Measurements from ENCODE around the gene PLPP4. TPM values are rescaled to one million over a fixed set of nuclear protein-coding genes. Genes with fewer than 3 reads are reported as not detected.

Gene PLPP4
- total RNA-seq, 4 donors from 2014 or later, result 2.5 TPM; not detected in 3

DNA sequence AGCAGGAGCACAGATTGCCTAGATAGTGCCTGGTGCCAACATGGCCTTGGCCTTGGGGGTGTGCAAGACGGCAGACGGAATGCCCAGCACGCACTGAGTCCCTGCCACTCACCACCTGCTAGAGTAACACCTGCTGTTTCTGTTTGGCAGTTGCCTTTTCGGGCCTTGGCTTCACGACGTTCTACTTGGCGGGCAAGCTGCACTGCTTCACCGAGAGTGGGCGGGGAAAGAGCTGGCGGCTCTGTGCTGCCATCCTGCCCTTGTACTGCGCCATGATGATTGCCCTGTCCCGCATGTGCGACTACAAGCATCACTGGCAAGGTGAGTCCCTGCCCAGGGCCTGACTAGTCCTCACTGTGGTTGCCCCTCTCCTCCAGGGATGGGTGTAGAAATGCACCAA lies 118.0 kb downstream of the PLPP4 start:
- H3K4me3 ChIP-seq, result no peak overlapping the region
- ATAC-seq, result no peak
- H3K9me3 ChIP-seq, result no peaks in the 10 kb centered on the region
- H3K27ac ChIP-seq, result no peak overlapping the region
- no peak for TF ChIP-seq EP300 (IDR thresholded peaks at IDR 0.05)
- TF ChIP-seq CTCF (IDR thresholded peaks at IDR 0.05), result no peak
- TF ChIP-seq POLR2AphosphoS5 (IDR thresholded peaks at IDR 0.05), result no peak
- TF ChIP-seq POLR2A (IDR thresholded peaks at IDR 0.05), result no peak
- H3K27me3 ChIP-seq, result no peaks in the 10 kb centered on the region
- 82 to 100% methylated on average over 2 to 6 of the region's 13 CpGs for WGBS, 2 donors (ENCODE audit: low coverage in 1 of 2)
- no peaks in the 10 kb centered on the region for H3K4me1 ChIP-seq
- no peaks in the 10 kb centered on the region for H3K36me3 ChIP-seq

GRCh38 chr10:120575411-120575810 lies 118.4 kb downstream of the PLPP4 start:
- no peak overlapping the region for H3K4me3 ChIP-seq
- H3K9me3 ChIP-seq, result no peaks in the 10 kb centered on the region
- no peak for ATAC-seq
- WGBS, 2 donors (ENCODE audit: low coverage in 1 of 2), result 80 to 100% methylated on average over 3 of the region's 3 CpGs
- TF ChIP-seq CTCF (IDR thresholded peaks at IDR 0.05), result no peak
- no peak for TF ChIP-seq POLR2AphosphoS5 (IDR thresholded peaks at IDR 0.05)
- TF ChIP-seq EP300 (IDR thresholded peaks at IDR 0.05), result no peak
- no peak for TF ChIP-seq POLR2A (IDR thresholded peaks at IDR 0.05)
- H3K4me1 ChIP-seq, result no peaks in the 10 kb centered on the region
- H3K27ac ChIP-seq, result no peak overlapping the region
- H3K36me3 ChIP-seq, result no peaks in the 10 kb centered on the region
- no peaks in the 10 kb centered on the region for H3K27me3 ChIP-seq

DNA sequence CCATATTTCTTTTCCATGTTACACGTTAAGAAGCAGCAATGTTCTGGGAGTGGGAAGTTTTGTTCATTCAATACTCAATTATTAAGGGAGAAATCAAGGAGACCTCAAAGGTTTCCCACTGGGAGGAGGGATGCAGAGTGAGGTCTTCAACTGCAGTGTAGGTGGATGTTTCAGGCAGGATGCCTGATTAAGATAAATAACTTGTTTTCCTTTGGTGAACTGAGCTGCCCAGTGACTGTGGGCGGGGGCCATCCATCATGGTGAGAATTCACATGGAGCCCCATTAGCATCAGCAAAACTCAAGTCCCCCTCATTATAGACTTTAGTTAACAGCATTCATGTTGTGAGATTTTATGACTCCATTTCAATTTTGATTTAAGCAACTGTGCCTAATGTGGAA lies 121.1 kb downstream of the PLPP4 start:
- no peak for ATAC-seq
- TF ChIP-seq POLR2A (IDR thresholded peaks at IDR 0.05), result no peak
- no peak for TF ChIP-seq POLR2AphosphoS5 (IDR thresholded peaks at IDR 0.05)
- Histone ChIP-seq H3K4me1 (no peaks in the 10 kb centered on the region), H3K4me3 (no peak overlapping the region), H3K27ac (no peak overlapping the region), H3K27me3 (no peaks in the 10 kb centered on the region), H3K36me3 (no peaks in the 10 kb centered on the region), H3K9me3 (no peaks in the 10 kb centered on the region)
- 71% methylated on average over 1 to 2 of the region's 2 CpGs for WGBS, 2 donors (ENCODE audit: low coverage in 1 of 2)

GRCh38 chr10:120578890-120579289 lies 121.9 kb downstream of the PLPP4 start:
- no peak for TF ChIP-seq CTCF (IDR thresholded peaks at IDR 0.05)
- TF ChIP-seq EP300 (IDR thresholded peaks at IDR 0.05), result no peak
- TF ChIP-seq POLR2AphosphoS5 (IDR thresholded peaks at IDR 0.05), result no peak
- no peak for TF ChIP-seq POLR2A (IDR thresholded peaks at IDR 0.05)
- no peaks in the 10 kb centered on the region for H3K27me3 ChIP-seq
- H3K4me1 ChIP-seq, result no peaks in the 10 kb centered on the region
- no peak overlapping the region for H3K4me3 ChIP-seq
- no peaks in the 10 kb centered on the region for H3K36me3 ChIP-seq
- ATAC-seq, result no peak
- H3K27ac ChIP-seq, result no peak overlapping the region
- H3K9me3 ChIP-seq, result no peaks in the 10 kb centered on the region
- 56 to 71% methylated on average over 3 to 4 of the region's 4 CpGs for WGBS, 2 donors (ENCODE audit: low coverage in 1 of 2)

DNA sequence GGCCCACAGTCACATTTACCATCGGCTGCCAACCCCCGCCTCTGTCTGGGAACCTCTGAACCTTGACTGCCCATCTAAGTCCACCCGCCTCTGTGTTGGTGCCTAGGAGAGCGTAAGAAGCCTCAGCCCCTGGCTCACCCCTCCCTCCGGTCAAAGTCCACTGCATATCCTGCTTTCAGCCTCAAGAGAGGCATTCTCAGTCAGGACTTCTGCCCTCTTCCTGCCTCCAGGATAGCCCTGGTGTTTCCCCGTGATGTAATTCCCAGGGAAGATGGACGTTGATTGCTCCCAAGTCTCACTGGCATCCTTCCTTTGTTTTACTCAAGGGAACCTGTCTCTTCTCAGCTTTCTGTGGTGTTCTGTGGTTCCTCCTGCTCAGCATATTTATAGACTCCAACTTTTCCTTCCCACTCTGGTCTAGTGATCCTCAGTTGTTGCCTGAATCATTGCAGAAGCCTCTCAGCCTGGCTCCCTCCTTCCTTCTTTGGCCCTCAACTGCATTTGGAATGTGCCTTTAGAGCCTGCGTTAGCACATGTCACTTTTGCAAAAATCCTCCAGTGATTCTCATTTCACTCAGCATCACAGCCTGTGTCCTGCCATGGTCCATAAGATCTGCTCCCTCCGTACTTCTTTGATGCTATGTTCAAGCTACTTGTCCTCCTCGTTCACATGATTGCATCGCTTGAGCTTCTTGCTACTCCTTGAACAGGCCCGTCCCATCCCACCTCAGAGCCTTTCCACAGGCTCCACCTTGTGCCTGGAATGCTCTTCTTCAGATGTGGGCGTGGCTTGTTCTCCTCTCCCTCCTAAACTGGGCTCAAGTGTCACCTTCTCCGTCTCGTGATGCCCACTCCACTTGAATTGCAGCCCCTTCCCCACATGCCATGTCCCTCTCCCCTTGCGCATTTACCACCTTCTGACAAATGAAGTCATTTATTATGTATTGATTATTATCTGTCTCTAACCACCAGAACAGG lies 124.2 kb downstream of the PLPP4 start:
- no peaks in the 10 kb centered on the region for H3K4me1 ChIP-seq
- no peak overlapping the region for H3K27ac ChIP-seq
- no peak for ATAC-seq
- 60 to 66% methylated on average over 4 to 15 of the region's 16 CpGs for WGBS, 2 donors (ENCODE audit: low coverage in 1 of 2)
- no peak overlapping the region for H3K4me3 ChIP-seq
- TF ChIP-seq EP300 (IDR thresholded peaks at IDR 0.05) (no peak), POLR2AphosphoS5 (IDR thresholded peaks at IDR 0.05) (no peak), POLR2A (IDR thresholded peaks at IDR 0.05) (no peak), CTCF (IDR thresholded peaks at IDR 0.05) (no peak)
- H3K9me3 ChIP-seq, result no peaks in the 10 kb centered on the region
- H3K36me3 ChIP-seq, result no peaks in the 10 kb centered on the region
- no peaks in the 10 kb centered on the region for H3K27me3 ChIP-seq
